PC-9 (cell line): ENCODE results near the gene IFNA8.

Source experiments
- CTCF ChIP-seq: fragments of 200-600 bp; sonication (generic); conservative IDR thresholded peaks from 2 replicates; pipeline ENCODE4 v1.6.1; 2017; ENCODE audit warnings: mixed run types, antibody characterized with exemption, mild to moderate bottlenecking, moderate library complexity
- EZH2 ChIP-seq: fragments of 200-600 bp; sonication (generic); IDR thresholded peaks from 2 replicates; pipeline ENCODE4 v1.8.0; 2017; ENCODE audit warnings: antibody characterized with exemption, low read depth

GRCh38 chr9:21399956-21400355 lies 9.0 kb upstream of the IFNA8 start:
- TF ChIP-seq CTCF: no peak
- TF ChIP-seq EZH2: no peak
